Naive thymus-derived CD4-positive, alpha-beta T cell (primary cell): Measurements from ENCODE around the gene VPS35. TPM values are rescaled to one million over a fixed set of nuclear protein-coding genes. Genes with fewer than 3 reads are reported as not detected.
A peak's percentile ranks its signal among the peaks of the same experiment; 100 is the strongest.

ENCODE experiments used
- ATAC-seq: fragments of 150-1000 bp; cut with Tn5 transposase; 2 replicates; pipeline ENCODE4 v1.10.0; 2021; ENCODE audit warnings: mild to moderate bottlenecking, moderate library complexity
- CTCF ChIA-PET: fragments of 350-600 bp; sonication (Branson Sonifier 250); formaldehyde crosslinking; loops from one replicate; lab custom pipeline; 2021; ENCODE audit warnings: antibody characterized with exemption; lab: Charles Lee
- POLR2A ChIA-PET: fragments of 350-600 bp; sonication (Branson Sonifier 250); formaldehyde crosslinking; loops from one replicate; lab custom pipeline; 2021; ENCODE audit warnings: antibody characterized with exemption, inconsistent platforms; lab: Charles Lee
- DNase-seq, 9 donors: peaks; one replicate each; pipeline versions ENCODE4 v3.0.0 to v3.0.0-alpha.2; 2020 to 2022; ENCODE audit warnings: mixed read lengths in 1 of 9
- H3K27ac ChIP-seq: one replicate; pipeline ENCODE4 v1.7.0; 2013; ENCODE audit warnings: mild to moderate bottlenecking, low read depth, low read length, moderate library complexity
- H3K27me3 ChIP-seq, 2 donors: one replicate each; pipeline ENCODE4 v1.7.0; 2013; ENCODE audit warnings: low read length in 2 of 2, mild to moderate bottlenecking in 2 of 2, moderate library complexity in 2 of 2; ENCODE audit not compliant: control insufficient read depth in 2 of 2, insufficient read depth in 2 of 2
- H3K36me3 ChIP-seq, 3 experiments: 1 replicate in 2 of 3; 2 replicates in 1 of 3; pipeline ENCODE4 v1.7.0; 2013; ENCODE audit warnings: low read length in 3 of 3, mild to moderate bottlenecking in 3 of 3, moderate library complexity in 1 of 3; ENCODE audit not compliant: insufficient read depth in 3 of 3, control insufficient read depth in 2 of 3
- H3K4me1 ChIP-seq, 2 donors: one replicate each; pipeline ENCODE4 v1.7.0; 2013; ENCODE audit warnings: low read length in 2 of 2, mild to moderate bottlenecking in 2 of 2, moderate library complexity in 1 of 2; ENCODE audit not compliant: control insufficient read depth in 2 of 2, insufficient read depth in 2 of 2
- H3K4me3 ChIP-seq: 2 replicates; pipeline ENCODE4 v1.7.0; 2013; ENCODE audit warnings: mild to moderate bottlenecking, low read length
- H3K9me3 ChIP-seq, 3 experiments: 1 replicate in 2 of 3; 2 replicates in 1 of 3; pipeline ENCODE4 v1.7.0; 2013; ENCODE audit warnings: low read length in 3 of 3; ENCODE audit not compliant: control insufficient read depth in 2 of 3
- H3K27ac Mint-ChIP-seq, 9 donors: one replicate each; pipeline ENCODE4 v1.8.0; 2020 to 2022; ENCODE audit warnings: mixed read lengths in 9 of 9, mild to moderate bottlenecking in 8 of 9, moderate library complexity in 5 of 9, inconsistent platforms in 2 of 9
- H3K27me3 Mint-ChIP-seq, 5 donors: one replicate each; pipeline ENCODE4 v1.8.0; 2021 to 2022; ENCODE audit warnings: mixed read lengths in 5 of 5, mild to moderate bottlenecking in 1 of 5
- H3K36me3 Mint-ChIP-seq, 5 donors: one replicate each; pipeline ENCODE4 v1.8.0; 2020 to 2022; ENCODE audit warnings: mixed read lengths in 5 of 5, mild to moderate bottlenecking in 3 of 5, inconsistent platforms in 1 of 5
- H3K4me1 Mint-ChIP-seq, 7 donors: one replicate each; pipeline ENCODE4 v1.8.0; 2020 to 2022; ENCODE audit warnings: mixed read lengths in 7 of 7, mild to moderate bottlenecking in 3 of 7, inconsistent platforms in 1 of 7
- H3K4me3 Mint-ChIP-seq, 10 donors: one replicate each; pipeline ENCODE4 v1.8.0; 2020 to 2022; ENCODE audit warnings: mild to moderate bottlenecking in 10 of 10, mixed read lengths in 10 of 10, moderate library complexity in 6 of 10, inconsistent platforms in 2 of 10
- H3K9me3 Mint-ChIP-seq, 11 donors: one replicate each; pipeline ENCODE4 v1.8.0; 2020 to 2022; ENCODE audit warnings: mixed read lengths in 11 of 11, mild to moderate bottlenecking in 4 of 11, inconsistent platforms in 1 of 11, moderate library complexity in 1 of 11
- intact Hi-C, 2 donors: fragments of 100-400 bp; cut with micrococcal nuclease; formaldehyde crosslinking; loops; one replicate each; pipeline ENCODE4 v1.15.1; 2023
- polyA plus RNA-seq, 2 donors: library from polyadenylated mRNA; unstranded; fragments of 300-500 nt; fragmentation: Illumina TruSeq; gene quantifications; one replicate each; pipeline ENCODE4 v1.2.3, GENCODE V29; 2021
- total RNA-seq, 6 experiments: library from RNA in 5 of 6; stranded (reverse) in 5 of 6; gene quantifications; 1 replicate in 5 of 6; 2 replicates in 1 of 6; pipeline ENCODE4 v1.2.3 and lab custom pipeline; 2021 to 2026

The VPS35 gene
- total and polyA plus RNA-seq, 7 experiments from 2014 or later: 53.8 to 93.0 (median 85.7) TPM

DNA sequence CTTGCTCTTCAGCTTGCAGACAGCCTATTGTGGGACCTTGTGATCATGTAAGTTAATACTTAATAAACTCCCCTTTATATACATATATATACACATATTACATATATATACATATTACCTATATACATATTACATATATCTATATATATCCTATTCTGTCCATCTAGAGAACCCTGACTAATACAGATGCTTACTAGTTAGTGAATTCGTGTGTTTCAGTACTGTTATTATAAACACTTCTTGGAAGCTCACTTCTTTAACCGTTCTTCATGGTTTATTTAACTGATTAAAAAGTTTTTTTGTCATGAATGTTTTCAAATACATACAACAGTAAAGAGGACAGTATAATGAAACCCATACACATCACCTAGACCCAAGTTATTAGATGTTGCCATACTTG, 13.1 kb upstream of the VPS35 start:
- H3K27ac ChIP-seq: no peak overlapping the region
- peaks cover 0 to 3% (median 0%) of the 10 kb centered on the region in 5 donors for H3K36me3 Mint-ChIP-seq
- no peaks in the 10 kb centered on the region for H3K4me1 ChIP-seq
- intact Hi-C loops: no loop called here
- no peaks in the 10 kb centered on the region for H3K27me3 Mint-ChIP-seq
- no peak for ATAC-seq
- H3K27me3 ChIP-seq: no peaks in the 10 kb centered on the region
- no peak overlapping the region for H3K27ac Mint-ChIP-seq
- no peaks in the 10 kb centered on the region for H3K4me1 Mint-ChIP-seq
- no peak for DNase-seq
- ChIA-PET CTCF (no interaction called here), POLR2A (no interaction called here)
- no peaks in the 10 kb centered on the region for H3K9me3 Mint-ChIP-seq
- H3K4me3 ChIP-seq: no peak overlapping the region
- no peak overlapping the region for H3K4me3 Mint-ChIP-seq
- H3K9me3 ChIP-seq: no peaks in the 10 kb centered on the region
- H3K36me3 ChIP-seq: no peaks in the 10 kb centered on the region

DNA sequence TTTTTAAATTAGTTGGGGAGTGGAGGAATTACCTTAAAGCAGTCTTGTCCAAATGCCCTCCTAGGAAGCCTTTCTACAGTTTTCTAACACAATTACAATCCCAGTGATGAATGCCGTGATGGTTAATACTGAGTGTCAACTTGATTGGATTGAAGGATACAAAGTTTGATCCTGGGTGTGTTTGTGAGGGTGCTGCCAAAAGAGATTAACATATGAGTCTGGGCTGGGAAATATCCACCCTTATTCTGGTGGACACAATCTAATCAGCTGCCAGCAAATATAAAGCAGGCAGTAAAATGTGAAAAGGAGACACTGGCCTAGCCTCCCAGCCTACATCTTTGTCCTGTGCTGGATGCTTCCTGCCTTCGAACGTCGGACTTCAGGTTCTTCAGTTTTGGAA, 12.6 kb upstream of the VPS35 start:
- Histone ChIP-seq H3K27ac (no peak overlapping the region), H3K4me1 (no peaks in the 10 kb centered on the region), H3K4me3 (no peak overlapping the region), H3K27me3 (no peaks in the 10 kb centered on the region), H3K9me3 (no peaks in the 10 kb centered on the region), H3K36me3 (no peaks in the 10 kb centered on the region)
- no peaks in the 10 kb centered on the region for H3K27me3 Mint-ChIP-seq
- ATAC-seq (no peak), DNase-seq (no peak)
- intact Hi-C loops: no loop called here
- H3K27ac Mint-ChIP-seq: no peak overlapping the region
- ChIA-PET POLR2A (no interaction called here), CTCF (no interaction called here)
- H3K4me1 Mint-ChIP-seq: no peaks in the 10 kb centered on the region
- no peaks in the 10 kb centered on the region for H3K9me3 Mint-ChIP-seq
- no peak overlapping the region for H3K4me3 Mint-ChIP-seq
- H3K36me3 Mint-ChIP-seq: peaks cover 0 to 4% (median 0%) of the 10 kb centered on the region in 5 donors

DNA sequence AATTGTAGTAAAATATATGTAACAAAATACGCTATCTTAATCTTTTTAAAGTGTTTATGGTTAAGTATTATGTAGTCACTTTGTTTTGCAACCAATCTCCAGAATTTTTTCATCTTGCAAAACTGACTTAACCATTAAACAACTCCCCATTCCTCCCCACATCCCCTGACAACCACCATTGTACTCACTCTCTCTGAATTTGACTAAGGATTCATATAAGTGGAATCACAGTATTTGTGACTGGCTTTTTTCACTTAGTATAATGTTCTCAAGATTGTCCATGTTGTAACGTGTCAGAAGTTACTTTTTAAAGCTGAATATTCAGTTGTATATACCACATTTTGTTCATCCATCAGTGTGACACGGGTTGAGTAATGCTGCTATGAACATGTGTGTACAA, 11.1 kb upstream of the VPS35 start:
- Mint-ChIP-seq H3K27me3 (no peaks in the 10 kb centered on the region), H3K4me1 (no peaks in the 10 kb centered on the region), H3K27ac (no peak overlapping the region), H3K36me3 (peaks cover 0 to 13% (median 0%) of the 10 kb centered on the region in 5 donors), H3K9me3 (no peaks in the 10 kb centered on the region), H3K4me3 (no peak overlapping the region)
- no peak for DNase-seq
- no peaks in the 10 kb centered on the region for H3K36me3 ChIP-seq
- ChIA-PET POLR2A (no interaction called here), CTCF (no interaction called here)
- intact Hi-C loops: no loop called here
- no peaks in the 10 kb centered on the region for H3K27me3 ChIP-seq
- H3K4me3 ChIP-seq: no peak overlapping the region
- no peaks in the 10 kb centered on the region for H3K9me3 ChIP-seq
- ATAC-seq: no peak
- no peaks in the 10 kb centered on the region for H3K4me1 ChIP-seq
- H3K27ac ChIP-seq: no peak overlapping the region

DNA sequence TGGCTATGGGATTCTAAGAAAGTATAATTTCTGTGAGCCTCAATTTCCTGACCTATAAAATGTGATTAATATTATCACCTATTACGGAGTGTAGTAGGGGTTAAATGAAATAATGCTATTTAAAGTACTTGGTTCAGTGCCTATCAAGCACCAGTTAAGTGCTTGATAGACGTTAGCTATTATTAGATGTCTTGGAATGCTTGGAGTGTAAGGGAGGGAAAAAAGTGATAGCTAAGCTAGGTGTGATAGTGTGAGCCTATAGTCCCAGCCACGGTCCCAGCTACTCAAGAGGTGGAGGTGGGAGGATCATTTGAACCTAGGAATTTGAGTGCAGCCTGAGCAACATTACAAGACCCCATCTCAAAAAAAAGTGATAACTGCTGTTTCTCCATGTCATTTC, 8.0 kb upstream of the VPS35 start:
- CTCF ChIA-PET: no interaction called here

DNA sequence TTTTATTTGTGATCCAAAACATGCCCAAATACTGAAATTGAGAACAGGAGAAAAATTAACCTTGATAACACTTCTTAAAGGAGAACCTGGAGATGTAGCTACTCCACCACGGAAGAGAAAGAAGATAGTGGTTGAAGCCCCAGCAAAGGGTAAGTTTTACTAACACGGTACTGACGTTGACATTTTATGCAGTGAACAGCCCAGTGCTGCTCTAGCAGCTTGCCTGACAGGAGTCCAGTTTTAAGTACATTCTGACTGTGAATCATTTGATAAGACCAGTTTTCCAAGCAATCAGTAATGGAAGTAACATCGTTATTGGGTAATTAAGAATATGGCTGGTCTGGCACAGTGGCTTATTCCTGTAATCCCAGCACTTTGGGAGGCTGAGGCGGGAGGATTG, 7.0 kb upstream of the VPS35 start:
- Histone ChIP-seq H3K4me3 (no peak overlapping the region), H3K9me3 (no peaks in the 10 kb centered on the region), H3K4me1 (no peaks in the 10 kb centered on the region), H3K27me3 (no peaks in the 10 kb centered on the region), H3K27ac (no peak overlapping the region), H3K36me3 (no peaks in the 10 kb centered on the region)
- intact Hi-C loops: no loop called here
- Mint-ChIP-seq H3K4me3 (no peak overlapping the region), H3K9me3 (no peaks in the 10 kb centered on the region), H3K36me3 (peaks cover 0 to 19% (median 4%) of the 10 kb centered on the region in 5 donors), H3K4me1 (peaks cover 0 to 13% (median 2%) of the 10 kb centered on the region in 7 donors), H3K27me3 (no peaks in the 10 kb centered on the region), H3K27ac (peak overlapping the region in 1 of 9 donors; percentile 7)
- CTCF ChIA-PET: no interaction called here
- POLR2A ChIA-PET: no interaction called here
- DNase-seq: no peak
- no peak for ATAC-seq

More for the DNA sequence above, 8.0 kb upstream of the VPS35 start:
- Histone ChIP-seq H3K4me1 (no peaks in the 10 kb centered on the region), H3K4me3 (no peak overlapping the region), H3K27ac (no peak overlapping the region), H3K27me3 (no peaks in the 10 kb centered on the region), H3K36me3 (no peaks in the 10 kb centered on the region), H3K9me3 (no peaks in the 10 kb centered on the region)
- intact Hi-C loops: no loop called here
- Mint-ChIP-seq H3K27me3 (no peaks in the 10 kb centered on the region), H3K36me3 (peaks cover 0 to 17% (median 4%) of the 10 kb centered on the region in 5 donors), H3K4me3 (no peak overlapping the region), H3K4me1 (peaks cover 0 to 4% (median 0%) of the 10 kb centered on the region in 7 donors), H3K9me3 (no peaks in the 10 kb centered on the region), H3K27ac (no peak overlapping the region)
- POLR2A ChIA-PET: interaction anchor here (0.6 to 0.8 kb wide), 2 partner anchors 11 kb away, joined by 3 to 4 read pairs; no protein-coding TSS in a partner anchor
- ATAC-seq: no peak
- no peak for DNase-seq

DNA sequence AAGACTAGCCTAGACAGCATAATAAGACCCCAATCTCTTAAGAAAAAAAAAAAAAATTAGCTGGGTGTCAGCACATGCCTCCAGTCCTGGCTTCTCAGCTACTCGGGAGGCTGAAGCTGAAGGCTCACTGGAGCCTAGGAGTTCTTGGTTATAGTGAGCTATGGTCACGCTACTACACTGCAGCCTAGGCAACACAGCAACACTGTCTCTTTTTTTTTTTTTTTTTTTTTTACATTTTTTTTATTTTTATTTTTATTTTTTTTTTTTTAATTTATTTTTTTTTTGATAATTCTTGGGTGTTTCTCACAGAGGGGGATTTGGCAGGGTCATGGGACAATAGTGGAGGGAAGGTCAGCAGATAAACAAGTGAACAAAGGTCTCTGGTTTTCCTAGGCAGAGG, 4.6 kb upstream of the VPS35 start:
- H3K4me1 Mint-ChIP-seq: peaks cover 0 to 13% (median 4%) of the 10 kb centered on the region in 7 donors
- H3K9me3 Mint-ChIP-seq: no peaks in the 10 kb centered on the region
- CTCF ChIA-PET: interaction anchor here (0.6 kb wide), 1 partner anchor 234 kb away, joined by 3 read pairs; no protein-coding TSS in a partner anchor
- Histone ChIP-seq H3K27ac (no peak overlapping the region), H3K4me3 (no peak overlapping the region), H3K4me1 (peaks cover 0 to 9% of the 10 kb centered on the region in 2 donors), H3K9me3 (no peaks in the 10 kb centered on the region), H3K27me3 (no peaks in the 10 kb centered on the region), H3K36me3 (peaks cover 0 to 3% (median 0%) of the 10 kb centered on the region in 3 experiments)
- no peak for DNase-seq
- no peak overlapping the region for H3K4me3 Mint-ChIP-seq
- intact Hi-C loops: no loop called here
- POLR2A ChIA-PET: interaction anchor here (0.7 kb wide), 1 partner anchor 91 kb away, joined by 4 read pairs; no protein-coding TSS in a partner anchor
- peaks cover 0 to 19% (median 4%) of the 10 kb centered on the region in 5 donors for H3K36me3 Mint-ChIP-seq
- no peaks in the 10 kb centered on the region for H3K27me3 Mint-ChIP-seq
- H3K27ac Mint-ChIP-seq: no peak overlapping the region
- no peak for ATAC-seq

DNA sequence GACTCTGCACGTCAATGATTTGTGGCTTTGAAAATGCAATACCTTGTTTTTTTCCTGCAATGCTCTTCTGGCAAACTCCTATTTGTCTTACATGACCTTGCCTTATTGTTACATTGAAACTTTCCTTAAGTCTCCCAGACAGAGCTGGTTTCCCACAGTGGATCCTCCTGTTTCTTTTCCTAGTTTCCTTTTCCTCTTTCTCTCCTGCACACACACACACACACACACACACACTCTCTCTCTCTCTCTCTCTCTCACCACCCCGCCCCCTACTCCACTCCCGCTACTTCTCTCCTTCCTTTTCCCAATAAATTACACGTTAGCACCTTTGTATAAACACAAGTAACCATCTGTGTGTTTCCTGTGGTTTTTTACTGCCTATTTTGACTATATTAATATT, 2.7 kb upstream of the VPS35 start:
- intact Hi-C loops: no loop called here
- H3K27ac ChIP-seq: no peak overlapping the region
- H3K4me3 Mint-ChIP-seq: peak overlapping the region in 1 of 10 donors; percentile 51
- ChIA-PET CTCF (interaction anchor here (0.5 to 1.1 kb wide), 2 partner anchors 18 to 1468 kb away, joined by 3 to 4 read pairs; no protein-coding TSS in a partner anchor), POLR2A (interaction anchor here (1.3 kb wide), 1 partner anchor 139 kb away, joined by 5 read pairs; the partner anchor contains the start of gene C16orf87)
- H3K27me3 Mint-ChIP-seq: no peaks in the 10 kb centered on the region
- ATAC-seq: no peak
- peaks cover 14 to 29% (median 20%) of the 10 kb centered on the region in 7 donors for H3K4me1 Mint-ChIP-seq
- H3K27me3 ChIP-seq: no peaks in the 10 kb centered on the region
- DNase-seq: no peak
- H3K36me3 Mint-ChIP-seq: peaks cover 0 to 17% (median 4%) of the 10 kb centered on the region in 5 donors
- no peaks in the 10 kb centered on the region for H3K9me3 ChIP-seq
- peaks cover 0 to 5% (median 0%) of the 10 kb centered on the region in 3 experiments for H3K36me3 ChIP-seq
- H3K27ac Mint-ChIP-seq: peak overlapping the region in 2 of 9 donors; percentile 8 to 71
- no peak overlapping the region for H3K4me3 ChIP-seq
- H3K9me3 Mint-ChIP-seq: no peaks in the 10 kb centered on the region
- peaks cover 13 to 22% of the 10 kb centered on the region in 2 donors for H3K4me1 ChIP-seq
